Colonic mucosa (tissue), 4 donors: ENCODE results near the gene EGLN2. TPM values are rescaled to one million over a fixed set of nuclear protein-coding genes. Genes with fewer than 3 reads are reported as not detected.
A peak's percentile ranks its signal among the peaks of the same experiment; 100 is the strongest.

Experiments used
- DNase-seq: peaks from one replicate; pipeline ENCODE4 v3.0.0-alpha.2; 2020
- H3K27ac ChIP-seq: fragments of 200-600 bp; one replicate; pipeline ENCODE4 v1.8.0; 2021
- H3K27me3 ChIP-seq: fragments of 200-600 bp; one replicate; pipeline ENCODE4 v1.8.0; 2021
- H3K36me3 ChIP-seq: fragments of 200-600 bp; one replicate; pipeline ENCODE4 v1.8.0; 2021
- H3K4me1 ChIP-seq: fragments of 200-600 bp; one replicate; pipeline ENCODE4 v1.8.0; 2021; ENCODE audit warnings: mild to moderate bottlenecking
- H3K4me3 ChIP-seq: fragments of 200-600 bp; one replicate; pipeline ENCODE4 v1.8.0; 2021
- H3K9ac ChIP-seq, 2 donors: one replicate each; pipeline ENCODE4 v1.7.0; 2013; ENCODE audit warnings: control low read depth in 2 of 2, low read depth in 2 of 2, low read length in 2 of 2
- H3K9me3 ChIP-seq: fragments of 200-600 bp; one replicate; pipeline ENCODE4 v1.8.0; 2021
- intact Hi-C: fragments of 100-400 bp; cut with DNase I; formaldehyde crosslinking; loops from one replicate; pipeline ENCODE4 v1.14.1; 2022
- total RNA-seq, 2 donors: library from RNA; stranded (reverse); fragmentation: NEBNext Ultra II Directional in 1 of 2; extraction: Animal tissue kit (Norgen Biotek cat#: 25700) in 1 of 2; gene quantifications; one replicate each; pipeline ENCODE4 v1.2.1, GENCODE V29; 2021
- TF ChIP-seq, protein P1 (sequence below): fragments of 200-600 bp; IDR thresholded peaks from one replicate; pipeline ENCODE4 v1.8.0; 2022; ENCODE audit warnings: antibody characterized with exemption, mild to moderate bottlenecking
- donor health status: healthy.
- donor health status: DM: no; HTN: no; CAD: no.
- donor health status: DM: no; HTN: no; CAD: no.

The EGLN2 gene
- 10 to 100 TPM; 67.3 to 87.8 TPM for total RNA-seq

- Histone ChIP-seq H3K4me1 (peaks cover 33% of the 10 kb centered on the region), H3K9ac (peak within 1 kb of the TSS; percentile 85 to 96), H3K27ac (peak within 1 kb of the TSS; percentile 93), H3K36me3 (no peaks in the 10 kb centered on the region), H3K27me3 (no peaks in the 10 kb centered on the region), H3K9me3 (no peaks in the 10 kb centered on the region), H3K4me3 (peak within 1 kb of the TSS; percentile 94)
- DNase-seq, result peak; percentile 100
- TF ChIP-seq, protein P1, sequence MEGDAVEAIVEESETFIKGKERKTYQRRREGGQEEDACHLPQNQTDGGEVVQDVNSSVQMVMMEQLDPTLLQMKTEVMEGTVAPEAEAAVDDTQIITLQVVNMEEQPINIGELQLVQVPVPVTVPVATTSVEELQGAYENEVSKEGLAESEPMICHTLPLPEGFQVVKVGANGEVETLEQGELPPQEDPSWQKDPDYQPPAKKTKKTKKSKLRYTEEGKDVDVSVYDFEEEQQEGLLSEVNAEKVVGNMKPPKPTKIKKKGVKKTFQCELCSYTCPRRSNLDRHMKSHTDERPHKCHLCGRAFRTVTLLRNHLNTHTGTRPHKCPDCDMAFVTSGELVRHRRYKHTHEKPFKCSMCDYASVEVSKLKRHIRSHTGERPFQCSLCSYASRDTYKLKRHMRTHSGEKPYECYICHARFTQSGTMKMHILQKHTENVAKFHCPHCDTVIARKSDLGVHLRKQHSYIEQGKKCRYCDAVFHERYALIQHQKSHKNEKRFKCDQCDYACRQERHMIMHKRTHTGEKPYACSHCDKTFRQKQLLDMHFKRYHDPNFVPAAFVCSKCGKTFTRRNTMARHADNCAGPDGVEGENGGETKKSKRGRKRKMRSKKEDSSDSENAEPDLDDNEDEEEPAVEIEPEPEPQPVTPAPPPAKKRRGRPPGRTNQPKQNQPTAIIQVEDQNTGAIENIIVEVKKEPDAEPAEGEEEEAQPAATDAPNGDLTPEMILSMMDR, result no peak
- intact Hi-C loops, result no loop called here
Observed at GRCh38 chr19:40798683-40799557, at the start of gene EGLN2. Gene EGLN2, plus strand, starts transcription at chr19:40799191. Its CDS starts 1,382 bp downstream, at chr19:40800573.

GRCh38 chr19:40750058-40750873 is 48.7 kb upstream of the EGLN2 start, which contains the start of gene ACTMAP:
Gene ACTMAP, minus strand, starts transcription at chr19:40750477. Its CDS starts 674 bp downstream, at chr19:40749803.
- H3K4me1 ChIP-seq, result peaks cover 11% of the 10 kb centered on the region
- intact Hi-C loops, result no loop called here
- H3K9ac ChIP-seq, result peak within 1 kb of the TSS; percentile 72 to 98

GRCh38 chr19:40750874-40751537 is 48.0 kb upstream of the EGLN2 start, which contains the start of gene SNRPA:
Gene SNRPA, plus strand, starts transcription at chr19:40751203. Its CDS starts 206 bp downstream, at chr19:40751409.
- TF ChIP-seq, protein P1, result no peak
- H3K4me1 ChIP-seq, result peaks cover 14% of the 10 kb centered on the region
- no peaks in the 10 kb centered on the region for H3K36me3 ChIP-seq
- intact Hi-C loops, result no loop called here
- H3K9ac ChIP-seq, result peak within 1 kb of the TSS; percentile 72 to 98
- no peaks in the 10 kb centered on the region for H3K27me3 ChIP-seq
- H3K9me3 ChIP-seq, result no peaks in the 10 kb centered on the region
- peak within 1 kb of the TSS; percentile 51 for H3K4me3 ChIP-seq
- DNase-seq, result peak; percentile 97
- peak within 1 kb of the TSS; percentile 88 for H3K27ac ChIP-seq

More at GRCh38 chr19:40750058-40750873, 48.7 kb upstream of the EGLN2 start, which contains the start of gene ACTMAP:
- no peaks in the 10 kb centered on the region for H3K9me3 ChIP-seq
- H3K27ac ChIP-seq, result peak within 1 kb of the TSS; percentile 88
- peak; percentile 100 for DNase-seq
- peak within 1 kb of the TSS; percentile 51 for H3K4me3 ChIP-seq
- no peaks in the 10 kb centered on the region for H3K27me3 ChIP-seq
- no peaks in the 10 kb centered on the region for H3K36me3 ChIP-seq
- TF ChIP-seq, protein P1, result no peak

GRCh38 chr19:40752257-40752781 is 46.7 kb upstream of the EGLN2 start:
- H3K9ac ChIP-seq, result peak overlapping the region; percentile 72 to 98
- H3K27ac ChIP-seq, result peak overlapping the region; percentile 88
- no peak for DNase-seq
- intact Hi-C loops, result no loop called here
- H3K27me3 ChIP-seq, result no peaks in the 10 kb centered on the region
- TF ChIP-seq, protein P1, result no peak
- H3K36me3 ChIP-seq, result no peaks in the 10 kb centered on the region
- H3K4me1 ChIP-seq, result peaks cover 14% of the 10 kb centered on the region
- H3K4me3 ChIP-seq, result peak overlapping the region; percentile 51
- H3K9me3 ChIP-seq, result no peaks in the 10 kb centered on the region
